DMS 273 (cell line): ENCODE measurements around the gene OAS2.

Source experiments
- DNase-seq: peaks from one replicate; lab custom pipeline; 2025; ENCODE audit not compliant: unreplicated experiment; lab: John Stamatoyannopoulos, UW

Gene OAS2

DNA sequence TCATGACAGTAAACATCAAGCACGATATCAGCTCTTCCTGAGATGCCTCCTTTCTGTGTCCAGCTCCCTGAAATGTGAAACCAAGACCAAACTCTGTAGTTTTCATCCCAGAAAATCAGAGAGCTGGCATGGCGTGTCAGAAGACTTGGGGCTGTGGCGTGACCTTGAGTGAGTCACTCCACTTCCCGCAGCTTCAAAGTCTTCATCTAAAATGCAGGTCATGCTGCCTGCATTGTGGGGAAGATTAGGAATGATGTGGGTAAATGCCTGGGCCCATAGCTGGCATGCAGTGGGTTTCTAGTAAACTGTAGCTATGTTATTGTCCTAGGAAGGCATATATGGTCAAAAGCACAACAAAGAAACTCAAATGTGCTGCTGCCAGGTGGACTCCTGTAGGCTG lies 28.8 kb downstream of the OAS2 start:
- DNase-seq, result no peak

DNA sequence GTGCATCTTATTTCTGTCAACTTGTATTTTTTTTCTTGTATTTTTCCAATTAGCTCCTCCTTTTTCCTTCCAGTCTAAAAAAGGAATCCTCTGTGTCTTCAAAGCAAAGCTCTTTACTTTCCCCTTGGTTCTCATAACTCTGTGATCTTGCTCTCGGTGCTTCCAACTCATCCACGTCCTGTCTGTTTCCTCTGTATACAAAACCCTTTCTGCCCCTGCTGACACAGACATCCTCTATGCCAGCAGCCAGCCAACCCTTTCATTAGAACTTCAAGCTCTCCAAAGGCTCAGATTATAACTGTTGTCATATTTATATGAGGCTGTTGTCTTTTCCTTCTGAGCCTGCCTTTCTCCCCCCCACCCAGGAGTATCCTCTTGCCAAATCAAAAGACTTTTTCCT lies 32.4 kb downstream of the OAS2 start:
- no peak for DNase-seq

DNA sequence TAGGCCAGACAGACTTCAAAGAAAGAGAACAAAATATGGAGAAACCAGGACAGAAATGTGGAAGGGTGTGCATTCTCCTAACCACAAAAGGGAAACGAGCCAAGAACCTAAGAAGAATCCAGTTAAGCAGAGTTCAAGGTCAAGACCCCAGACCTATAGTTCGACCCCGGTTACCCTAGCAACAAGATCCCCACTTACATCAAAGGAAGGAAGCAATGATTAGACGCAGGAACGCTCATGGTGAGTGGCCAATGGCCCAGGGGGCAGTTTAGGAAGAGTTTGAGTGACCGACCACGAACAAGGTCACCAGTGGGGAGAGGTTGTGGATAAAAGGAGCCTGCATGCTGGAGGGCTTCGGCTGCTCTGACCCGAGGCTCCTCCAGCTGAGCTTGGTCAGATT lies 36.2 kb downstream of the OAS2 start:
- no peak for DNase-seq

DNA sequence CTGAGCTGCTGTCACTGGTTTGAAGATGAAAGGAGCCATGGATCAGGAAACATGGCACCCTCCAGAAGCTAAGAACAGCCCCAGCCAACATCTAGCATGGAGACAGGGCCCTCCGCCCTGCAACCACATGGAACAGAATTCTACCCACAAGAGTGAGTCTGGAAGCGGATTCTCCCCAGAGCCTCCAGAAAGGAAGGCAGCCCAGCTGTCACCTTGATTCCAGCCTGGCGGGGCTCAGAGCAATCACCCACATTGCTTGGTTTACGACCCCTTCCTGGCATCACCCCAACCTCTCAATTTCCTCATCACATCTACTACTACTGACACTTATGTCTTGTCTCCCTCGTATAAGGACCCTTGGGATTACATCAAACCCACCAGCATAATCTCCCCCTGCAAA lies 38.5 kb downstream of the OAS2 start:
- peak; percentile 56 for DNase-seq

DNA sequence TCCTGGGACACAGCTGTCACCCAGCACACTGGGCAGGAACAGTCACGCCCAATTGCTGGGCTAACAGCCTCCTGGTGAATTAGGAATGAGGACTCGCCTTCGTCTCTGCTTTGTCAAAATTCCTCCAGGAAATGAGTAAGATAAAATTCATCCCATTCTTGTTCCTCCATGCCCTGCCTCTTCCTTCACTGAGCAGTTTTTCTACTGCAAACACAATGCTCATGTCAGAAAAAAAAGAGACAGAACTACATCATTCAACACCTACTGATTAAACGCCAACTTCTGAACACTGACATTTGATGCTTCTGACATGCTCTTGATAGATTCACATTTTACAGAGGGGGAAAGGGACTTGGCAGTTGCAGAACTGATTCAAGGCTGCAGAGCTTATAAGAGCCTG lies 40.7 kb downstream of the OAS2 start:
- peak; percentile 8 for DNase-seq

DNA sequence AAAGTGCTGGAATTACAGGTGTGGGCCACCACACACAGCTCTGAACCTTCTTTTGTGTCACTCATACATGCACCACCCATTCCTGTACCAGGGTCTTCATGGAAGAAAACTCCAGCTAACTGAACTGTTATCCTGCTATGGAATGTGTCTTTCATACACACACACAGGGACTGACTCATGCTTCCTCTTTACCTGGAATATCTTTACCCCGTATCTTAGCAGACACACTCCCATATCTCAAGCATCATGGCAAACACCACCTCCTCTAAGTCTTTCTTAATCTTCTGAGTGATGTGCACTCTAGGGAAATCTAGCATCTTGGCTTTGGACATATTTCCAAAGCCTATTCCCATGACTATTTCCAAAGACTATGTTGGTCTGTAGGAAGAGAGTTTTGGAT lies 43.2 kb downstream of the OAS2 start:
- DNase-seq, result no peak

DNA sequence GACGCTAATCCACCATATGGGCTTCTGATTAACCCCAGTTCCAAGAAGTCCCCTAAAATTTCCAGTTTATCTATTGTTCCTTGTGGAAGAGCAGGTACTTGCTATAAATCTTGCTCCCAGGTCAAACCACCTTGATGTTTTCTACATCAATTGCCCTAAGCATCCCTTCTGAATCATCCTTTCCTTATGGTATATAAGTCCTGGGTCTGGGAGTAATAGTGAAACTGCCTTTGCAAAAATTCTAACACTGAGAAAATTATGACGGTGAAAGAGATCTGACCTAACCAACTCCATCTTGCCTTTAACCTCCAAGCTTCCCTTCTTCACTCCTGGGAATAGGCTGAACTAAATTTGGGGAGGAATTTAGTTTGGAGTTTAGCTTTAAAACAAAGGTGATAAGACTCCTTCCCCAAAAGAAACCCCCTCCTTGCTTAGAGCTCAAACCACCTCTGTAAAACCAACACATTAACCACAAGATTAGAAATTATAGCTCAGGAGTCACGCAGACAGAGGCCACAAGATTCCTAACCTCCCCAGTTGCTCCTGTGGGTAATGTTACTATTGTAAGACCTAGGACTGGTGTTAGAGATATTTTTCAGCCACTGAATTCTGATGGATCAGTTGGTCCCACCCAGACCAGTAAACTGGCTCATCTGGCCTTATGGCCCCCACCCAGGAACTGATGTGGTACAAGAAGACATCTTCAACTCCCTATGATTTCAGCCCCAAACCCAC lies 44.4 kb downstream of the OAS2 start:
- DNase-seq, result no peak

DNA sequence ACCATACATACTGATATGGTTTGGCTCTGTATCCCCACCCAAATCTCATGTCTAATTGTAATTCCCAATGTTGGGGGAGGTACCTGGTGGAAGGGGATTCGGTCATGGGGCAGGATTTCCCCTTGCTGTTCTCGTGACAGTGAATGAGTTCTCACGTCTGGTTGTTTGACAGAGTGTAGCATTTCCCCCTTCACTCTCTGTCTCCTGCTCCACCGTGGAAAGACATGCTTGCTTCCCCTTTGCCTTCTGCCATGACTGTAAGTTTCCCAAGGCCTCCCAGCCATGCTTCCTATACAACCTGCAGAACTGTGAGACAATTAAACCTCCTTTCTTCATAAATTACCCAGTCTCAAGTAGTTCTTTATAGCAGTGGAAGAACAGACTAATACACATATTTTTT lies 49.4 kb downstream of the OAS2 start:
- DNase-seq, result no peak

DNA sequence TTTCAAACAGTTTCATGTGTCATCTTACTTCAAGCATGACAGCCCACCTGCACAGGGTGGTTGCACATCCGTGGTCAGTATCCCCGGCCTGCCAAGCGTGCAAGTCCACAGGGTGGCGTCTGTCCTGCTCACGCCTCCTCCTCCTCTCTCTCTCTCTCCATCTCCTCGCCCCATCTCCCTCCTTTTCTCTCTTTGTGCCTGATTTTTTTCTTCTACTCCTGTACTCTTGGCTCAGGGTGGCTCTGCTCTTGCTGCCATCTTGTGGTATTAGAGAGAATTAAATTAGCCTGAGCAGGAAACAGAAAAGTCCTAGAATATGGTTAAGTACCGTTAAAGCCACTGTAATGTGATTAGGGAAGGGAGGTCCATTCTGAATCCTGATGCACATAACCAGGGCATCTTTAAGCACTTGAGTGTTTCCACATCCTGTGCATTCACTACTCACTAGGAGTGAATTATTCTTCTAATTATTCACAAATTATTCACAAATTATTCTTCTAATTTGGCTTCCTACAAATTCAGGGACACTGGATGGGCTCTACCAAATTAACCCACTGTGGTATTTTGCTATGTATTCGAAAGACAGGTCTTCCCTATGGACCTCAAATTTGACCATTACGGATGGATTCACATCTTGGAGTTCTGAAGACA lies 52.7 kb downstream of the OAS2 start:
- DNase-seq, result peak; percentile 69

DNA sequence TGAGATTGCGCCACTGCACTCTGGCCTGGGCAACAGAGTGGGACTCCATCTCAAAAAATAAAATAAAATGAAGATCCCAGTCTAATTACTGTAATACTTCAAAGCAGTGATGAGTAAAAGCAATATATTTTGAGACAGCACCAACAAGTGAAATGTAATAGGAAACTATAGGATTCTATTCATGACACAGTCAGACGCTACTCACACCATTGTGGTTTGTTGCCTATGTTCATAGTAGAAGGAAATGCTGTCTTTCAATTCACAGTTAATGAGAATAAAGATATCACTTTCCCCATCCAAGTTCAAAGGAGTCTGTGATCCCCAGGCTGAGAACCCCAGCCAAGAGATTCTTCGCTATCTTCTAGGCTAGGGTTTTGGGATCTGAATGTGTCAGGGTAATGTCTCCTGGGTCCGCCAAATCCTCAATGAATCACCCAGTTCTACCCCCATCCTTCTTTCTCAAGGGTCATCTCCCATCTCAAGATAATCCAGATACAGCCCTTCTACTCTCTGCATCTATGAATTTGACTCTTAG lies 61.7 kb downstream of the OAS2 start:
- DNase-seq, result no peak

DNA sequence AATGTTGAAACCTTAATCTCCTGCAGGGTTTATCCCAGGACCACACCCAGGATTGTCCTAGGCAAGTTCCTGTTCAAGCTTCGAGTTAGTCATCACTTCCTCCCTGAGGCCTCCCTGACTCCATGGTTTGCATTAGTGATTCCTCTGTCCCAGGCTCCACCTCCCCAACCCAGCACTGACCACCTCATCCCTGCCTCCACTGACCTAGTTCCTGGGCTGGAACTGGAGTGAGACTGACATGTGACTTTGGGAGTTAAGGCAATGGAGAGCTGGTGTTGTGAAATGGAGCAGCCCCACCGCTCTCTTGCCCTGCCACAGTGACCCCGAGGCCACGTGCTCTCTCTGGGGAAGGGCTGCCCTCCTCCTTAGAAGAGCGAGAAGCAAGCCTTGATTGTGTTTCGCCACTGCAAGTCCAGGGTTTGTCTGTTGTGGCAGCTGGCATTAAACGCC lies 62.4 kb downstream of the OAS2 start:
- no peak for DNase-seq

DNA sequence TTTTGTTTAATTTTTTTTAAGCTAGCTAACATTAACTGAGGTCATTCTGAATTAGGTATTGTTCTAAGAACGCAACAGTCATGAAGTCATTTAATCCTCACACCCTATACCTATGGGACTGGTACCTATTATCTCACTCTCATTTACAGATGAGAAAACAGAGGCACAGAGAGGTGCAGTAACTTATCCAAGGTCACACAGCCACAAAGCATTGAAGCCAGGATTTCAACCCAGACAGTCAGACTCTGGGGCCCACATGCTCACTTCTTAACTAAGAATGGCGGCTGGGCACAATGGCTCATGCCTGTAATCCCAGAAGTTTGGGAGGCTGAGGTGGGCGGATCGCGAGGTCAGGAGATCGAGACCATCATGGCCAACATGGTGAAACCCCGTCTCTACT lies 63.2 kb downstream of the OAS2 start:
- no peak for DNase-seq

DNA sequence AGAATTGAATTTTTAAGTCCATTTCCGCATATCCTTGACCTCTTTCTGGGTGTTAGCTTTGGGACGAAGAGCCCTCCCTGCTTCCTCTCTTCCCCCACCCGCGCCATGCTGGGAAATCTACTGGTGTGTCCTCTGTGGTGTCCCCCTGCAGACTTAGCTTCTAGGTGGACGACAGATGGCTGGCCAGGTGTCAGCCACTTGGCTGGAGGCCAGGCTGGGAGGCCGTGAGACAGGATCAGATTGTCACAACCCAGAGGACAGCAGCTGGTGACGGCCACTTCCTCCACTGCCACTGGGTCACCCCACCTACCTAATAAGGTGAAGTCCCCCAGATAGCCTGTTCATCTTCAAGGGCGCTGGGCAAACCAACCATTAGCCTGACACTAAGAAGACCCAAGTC lies 64.9 kb downstream of the OAS2 start:
- peak; percentile 34 for DNase-seq

DNA sequence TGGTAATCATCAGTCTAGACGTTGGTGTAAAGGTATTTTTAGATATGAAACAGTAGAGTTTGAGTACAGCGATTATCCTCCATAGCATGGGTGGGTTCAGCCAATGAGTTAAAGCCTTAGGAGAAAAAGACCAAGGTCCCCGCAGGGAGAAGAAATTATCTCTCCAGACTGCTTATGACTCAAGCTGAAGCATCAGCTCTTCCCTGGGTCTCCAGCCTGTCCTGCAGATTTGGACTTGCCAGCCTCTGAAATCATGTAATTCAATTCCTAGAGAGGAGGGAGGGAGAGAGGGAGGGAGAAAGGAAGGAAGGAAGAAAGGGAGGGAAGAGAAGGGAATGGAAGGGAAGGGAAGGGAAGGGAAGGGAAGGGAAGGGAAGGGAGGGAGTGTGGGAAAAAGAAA lies 66.2 kb downstream of the OAS2 start:
- DNase-seq, result no peak

DNA sequence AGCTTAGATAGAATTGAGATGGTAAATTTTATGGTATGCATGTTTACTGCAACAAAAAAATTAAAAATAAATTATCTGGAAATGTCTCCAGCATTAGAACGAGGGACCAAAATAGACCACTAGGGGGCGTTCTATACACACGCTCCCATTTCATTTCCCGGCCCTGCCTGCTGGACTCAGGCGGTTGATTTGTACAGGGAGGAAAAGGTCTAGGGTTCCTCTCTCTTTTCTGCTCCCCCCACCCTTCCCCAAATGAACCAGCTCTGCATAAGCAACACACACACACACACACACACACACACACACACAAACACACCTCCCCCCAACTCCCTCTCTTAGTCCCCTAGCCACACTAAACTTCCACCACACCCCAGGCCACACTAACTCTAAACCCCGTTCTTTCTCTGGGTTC lies 70.4 kb downstream of the OAS2 start:
- peak; percentile 77 for DNase-seq

DNA sequence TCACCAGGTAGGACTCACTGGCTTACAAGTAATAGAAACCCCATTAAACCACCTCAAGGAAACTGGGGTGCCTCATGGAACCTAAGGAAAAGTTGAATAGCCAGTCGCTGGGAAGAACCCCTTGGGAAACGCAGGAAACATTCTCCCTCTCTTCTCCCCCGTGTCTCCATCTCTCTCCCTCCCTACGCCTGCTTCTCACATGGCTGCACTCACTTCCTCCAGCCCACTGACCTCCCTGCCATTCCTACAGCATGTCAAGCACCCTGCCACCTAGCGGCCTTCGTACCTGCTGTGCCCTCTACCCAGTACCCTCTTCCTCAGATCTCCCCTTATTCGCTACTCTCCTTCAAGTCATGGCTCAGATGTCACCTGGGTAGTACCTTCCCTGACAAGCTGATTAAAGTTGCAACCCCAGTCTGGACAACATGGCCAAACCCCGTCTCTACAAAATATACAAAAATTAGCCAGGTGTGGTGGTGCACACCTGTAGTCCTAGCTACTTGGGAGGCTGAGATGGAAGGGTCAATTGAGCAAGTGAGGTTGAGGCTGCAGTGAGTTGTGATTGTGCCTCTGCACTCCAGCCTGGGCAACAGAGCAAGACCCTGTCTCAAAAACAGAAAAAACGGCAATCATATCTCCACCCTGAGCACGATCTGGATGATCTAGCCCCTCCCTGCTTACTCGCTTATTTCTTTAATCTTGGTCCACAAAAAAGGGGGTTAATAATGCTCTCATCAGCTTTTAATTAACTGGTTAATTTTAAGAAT lies 71.8 kb downstream of the OAS2 start:
- DNase-seq, result no peak

DNA sequence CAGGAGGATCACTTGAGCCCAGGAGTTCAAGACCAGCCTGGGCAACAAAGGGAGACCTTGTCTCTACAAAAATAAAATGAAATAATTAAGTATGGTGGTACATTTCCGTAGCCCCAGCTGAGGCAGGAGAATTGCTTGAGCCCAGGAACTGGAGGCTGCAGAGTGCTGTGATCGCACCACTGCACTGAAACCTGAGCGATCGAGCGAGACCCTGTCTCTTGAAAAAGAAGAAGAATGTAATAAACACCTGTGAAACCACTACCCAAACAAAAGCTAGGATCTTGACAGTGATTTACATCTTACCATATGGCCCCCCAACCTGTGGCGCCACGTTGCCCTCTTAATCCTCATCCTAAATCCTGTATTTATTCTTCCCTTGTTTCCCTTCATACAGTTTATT lies 72.5 kb downstream of the OAS2 start:
- DNase-seq, result no peak

DNA sequence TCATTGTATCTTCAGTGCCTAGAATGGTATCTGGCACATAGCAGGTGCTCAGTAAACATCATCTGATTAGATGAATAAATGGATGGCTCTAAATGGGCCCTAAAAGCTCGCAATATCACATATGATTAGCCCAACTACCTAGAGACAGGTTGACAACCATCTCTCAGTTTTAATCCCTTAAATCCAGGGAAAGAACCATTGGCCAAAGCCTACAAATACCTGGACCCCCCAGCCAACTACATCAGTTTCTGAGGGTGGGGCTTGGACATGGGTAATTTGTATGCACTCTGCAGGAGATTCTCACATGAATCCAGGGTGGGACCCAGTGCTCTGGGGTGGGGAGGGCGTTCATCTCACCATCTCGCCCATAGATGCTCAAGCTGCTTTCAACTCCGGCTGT lies 73.4 kb downstream of the OAS2 start:
- no peak for DNase-seq

DNA sequence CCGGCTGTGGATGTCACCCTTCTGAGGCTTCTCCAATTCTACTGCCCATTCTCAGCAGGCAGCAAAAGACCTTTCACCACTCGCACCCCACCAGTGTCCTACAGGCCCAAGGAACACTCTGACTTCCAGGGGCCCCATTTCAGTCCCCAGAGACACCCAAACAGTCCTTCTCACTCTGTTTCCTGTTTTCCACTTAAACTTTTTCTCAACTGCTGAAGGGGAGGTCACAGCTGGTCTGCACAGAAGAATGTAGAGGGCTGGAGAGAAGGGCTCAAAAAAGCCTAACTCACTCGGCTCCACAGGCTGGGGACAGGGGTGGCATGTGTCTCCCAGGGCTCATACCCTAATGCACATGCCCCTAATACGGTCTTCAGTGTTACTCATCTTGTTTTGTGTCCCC lies 74.0 kb downstream of the OAS2 start:
- no peak for DNase-seq

DNA sequence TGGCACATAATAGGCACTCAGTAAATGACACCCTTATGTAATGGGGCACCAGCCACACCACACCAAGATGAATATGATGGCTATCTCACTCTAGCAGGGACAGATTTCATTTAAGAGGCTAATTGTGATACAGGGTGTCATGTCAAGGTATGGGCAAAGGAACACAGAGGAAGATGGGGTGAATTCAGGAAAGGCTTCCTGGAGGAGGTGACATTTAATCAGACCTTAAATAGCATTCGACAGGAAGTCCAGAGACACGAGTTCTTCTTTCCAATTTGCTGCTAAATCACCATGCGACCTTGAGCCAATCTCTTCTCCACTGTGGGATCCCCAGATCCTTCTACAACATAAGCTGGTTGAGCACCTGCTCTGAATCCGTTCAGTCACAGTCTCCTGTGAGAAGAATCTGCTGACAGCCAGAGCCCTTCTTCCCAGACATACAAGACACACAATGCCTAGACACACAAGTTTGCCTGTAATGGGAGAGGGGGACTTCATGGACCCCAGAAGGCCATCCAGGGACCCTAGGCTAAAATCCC lies 76.7 kb downstream of the OAS2 start:
- no peak for DNase-seq

DNA sequence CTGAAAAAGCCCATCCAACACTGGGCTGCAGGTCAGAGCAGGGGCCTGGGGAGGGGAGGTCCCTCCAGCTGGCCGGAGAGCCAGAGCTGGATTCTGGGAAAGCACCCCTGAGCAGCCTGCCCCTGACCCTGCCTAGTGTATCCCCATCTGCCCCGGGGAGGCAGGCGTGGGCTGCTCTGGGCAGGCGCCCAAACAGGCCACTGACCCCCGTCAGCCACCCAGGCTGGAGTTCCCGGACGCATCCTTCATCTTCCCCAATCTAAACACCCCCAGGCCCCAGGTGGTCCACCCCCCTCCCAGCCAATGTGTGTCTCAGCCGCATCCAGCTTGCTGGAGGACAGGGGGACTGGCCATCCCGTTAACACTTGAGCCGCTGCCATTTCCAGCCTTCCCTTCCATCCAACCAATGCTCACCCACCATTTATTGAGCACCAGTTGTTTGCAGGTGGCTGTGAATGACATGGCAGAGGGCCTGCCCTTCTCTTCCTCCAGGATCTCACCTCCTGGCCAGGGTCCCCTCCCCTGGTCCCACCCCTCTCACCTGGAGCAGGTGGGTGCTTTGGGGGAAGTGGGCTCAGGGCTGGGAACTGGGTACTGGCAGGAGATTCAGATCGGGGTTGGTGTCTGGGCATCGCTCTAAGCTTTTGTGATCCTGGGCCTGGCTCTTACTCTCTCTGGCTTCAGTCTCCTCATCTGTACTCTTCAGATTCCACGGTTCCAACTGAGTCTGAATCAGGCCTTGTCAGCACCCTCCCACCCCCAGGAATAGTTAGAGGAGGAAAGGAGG lies 77.5 kb downstream of the OAS2 start:
- DNase-seq, result no peak
